ENCODE results near the gene FKBP8. TPM values are rescaled to one million over a fixed set of nuclear protein-coding genes. Genes with fewer than 3 reads are reported as not detected.

The FKBP8 gene
- total RNA-seq, 1 experiment from 2014 or later, result 374 TPM

DNA sequence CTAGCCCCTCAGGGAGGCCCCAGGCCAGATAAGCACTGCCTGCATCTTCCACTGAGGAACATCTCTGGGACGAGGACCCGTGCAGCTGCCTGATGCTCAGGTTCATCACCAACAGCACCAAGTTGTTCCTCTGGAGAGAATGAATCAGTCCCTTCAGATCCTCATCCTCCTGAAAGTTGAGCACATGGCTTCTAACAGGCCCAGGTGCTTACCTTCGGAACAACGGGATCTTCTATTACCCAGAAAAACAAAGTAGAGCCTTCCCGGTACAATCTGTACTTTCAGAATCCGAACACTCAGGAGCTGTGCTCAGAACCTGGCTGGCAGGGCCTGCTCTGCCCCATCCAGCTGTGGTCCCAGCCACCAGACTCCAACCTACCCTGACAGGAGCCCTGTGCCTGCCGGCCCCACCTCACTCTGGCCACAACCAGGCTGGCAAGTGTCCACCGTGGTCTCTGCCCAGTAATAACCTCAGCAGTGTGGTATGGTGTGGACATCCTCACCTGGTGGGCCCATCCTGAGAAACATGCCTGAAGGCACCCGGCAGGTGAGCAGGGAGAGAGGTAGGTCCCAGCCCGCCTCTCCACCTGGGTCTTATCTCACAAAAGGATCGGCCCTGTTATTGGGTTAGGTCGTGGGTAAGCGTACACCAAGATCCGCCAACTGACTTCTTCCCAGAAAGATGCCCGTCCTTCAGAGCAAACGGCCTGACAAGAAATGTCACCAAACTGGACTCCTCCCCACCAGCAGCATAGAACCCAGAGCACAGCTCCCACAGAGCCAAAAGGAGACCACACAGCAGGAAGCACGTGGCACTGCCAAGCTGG lies 55.6 kb downstream of the FKBP8 start:
- no peak for DNase-seq (ENCODE audit: low read depth)

DNA sequence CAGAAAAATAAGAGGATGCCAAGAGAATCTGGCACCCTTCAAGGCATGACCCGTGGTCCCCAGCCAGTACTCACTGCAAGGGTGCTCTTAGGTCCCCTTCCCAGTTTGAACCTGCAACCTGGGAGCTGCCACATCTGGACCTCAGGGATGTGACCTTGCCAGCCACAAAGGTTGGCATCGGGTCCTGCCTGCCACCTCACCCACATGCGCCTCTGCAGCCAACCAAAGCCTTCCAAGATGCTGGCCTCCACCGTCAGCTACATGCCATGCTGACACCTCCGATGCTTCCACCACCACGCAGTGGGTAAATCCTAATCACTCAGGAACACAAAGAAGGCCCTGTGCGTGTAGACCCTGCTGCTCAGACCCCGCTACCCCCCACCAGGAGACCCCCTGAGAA lies 56.6 kb downstream of the FKBP8 start:
- DNase-seq (ENCODE audit: low read depth), result no peak

DNA sequence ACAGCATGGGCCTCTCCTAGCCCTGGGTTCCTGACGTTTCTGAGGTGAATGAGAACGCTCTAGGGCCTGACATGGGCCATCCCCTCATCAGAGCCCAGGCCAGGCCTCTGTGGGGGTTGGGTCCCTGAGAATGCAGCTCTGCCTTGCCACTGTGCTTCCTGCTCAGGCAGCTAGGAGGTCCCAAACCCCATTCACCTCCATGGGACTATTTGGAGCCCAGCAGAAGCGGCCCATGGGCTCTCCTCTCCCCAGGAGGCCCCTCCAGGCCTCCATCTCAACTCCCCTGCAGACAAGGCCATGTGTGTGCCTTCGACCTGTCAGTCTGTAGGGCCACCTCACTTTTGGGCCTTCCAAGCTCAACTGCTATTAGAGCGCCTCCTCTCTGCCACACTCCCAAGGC lies 58.4 kb downstream of the FKBP8 start:
- DNase-seq (ENCODE audit: low read depth), result no peak

DNA sequence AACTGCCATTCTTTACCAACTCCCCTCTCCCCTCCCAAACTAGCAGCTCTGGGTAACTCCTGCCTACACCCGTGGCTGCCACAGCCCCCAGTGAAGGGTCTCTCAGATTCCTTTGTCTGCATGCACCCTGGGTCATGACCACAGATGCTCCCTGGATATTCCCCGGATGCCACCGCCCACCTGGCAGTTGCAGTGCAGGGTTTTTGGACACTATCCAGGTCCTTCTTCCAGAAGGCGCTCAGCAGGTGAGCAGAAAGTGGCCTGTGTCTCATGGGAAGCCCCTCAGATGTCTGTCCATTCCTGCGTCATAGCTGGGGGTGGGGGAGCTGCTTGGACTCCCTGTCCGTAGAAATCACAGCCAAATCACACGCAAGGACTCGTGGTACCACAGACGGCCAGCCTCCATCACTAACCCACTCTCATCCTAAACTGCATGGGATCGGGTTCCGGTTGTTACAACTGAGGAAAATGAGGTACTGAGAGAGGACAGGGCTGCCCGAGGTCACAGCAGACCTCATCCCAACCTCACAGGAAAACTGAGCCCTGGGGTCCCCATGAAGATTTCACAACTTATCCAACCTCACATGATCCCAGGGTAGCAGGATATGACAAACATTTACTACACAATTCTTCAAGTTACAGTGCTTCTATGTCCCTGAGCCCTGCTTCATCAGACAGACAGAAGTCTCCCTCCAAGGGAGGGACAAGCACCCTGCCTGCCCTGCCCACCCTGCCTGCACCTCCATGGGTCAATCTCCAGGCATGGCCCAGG lies 60.1 kb downstream of the FKBP8 start:
- DNase-seq (ENCODE audit: low read depth), result no peak

Other genes with a start within 250 kb of the FKBP8 start
- gene LSM4, start 220.5 kb downstream of the FKBP8 start, total RNA-seq (2014; rRNA removed), result 376 and 434 TPM in 2 replicates
- 8.0 and 11.0 TPM in 2 replicates for gene PGPEP1, start 203.0 kb downstream of the FKBP8 start, total RNA-seq (2014; rRNA removed)
- gene GDF15, start 157.4 kb downstream of the FKBP8 start, total RNA-seq (2014; rRNA removed), result 109 and 147 TPM in 2 replicates
- not detected in 2 replicates for gene LRRC25, start 146.0 kb downstream of the FKBP8 start, total RNA-seq (2014; rRNA removed)
- gene SSBP4, start 124.2 kb downstream of the FKBP8 start, total RNA-seq (2014; rRNA removed), result 41.6 and 64.2 TPM in 2 replicates
- 0.83 and 0.86 TPM in 2 replicates for gene ISYNA1, start 105.4 kb downstream of the FKBP8 start, total RNA-seq (2014; rRNA removed)
- gene ELL, start 21.5 kb downstream of the FKBP8 start, total RNA-seq (2014; rRNA removed), result 10.5 and 10.8 TPM in 2 replicates
- gene KXD1, start 14.3 kb upstream of the FKBP8 start, total RNA-seq (2014; rRNA removed), result 136 and 148 TPM in 2 replicates
- gene UBA52, start 28.3 kb upstream of the FKBP8 start, total RNA-seq (2014; rRNA removed), result 772 and 799 TPM in 2 replicates
- gene REX1BD, start 45.2 kb upstream of the FKBP8 start, total RNA-seq (2014; rRNA removed), result 90.9 and 100 TPM in 2 replicates
- gene CRLF1, start 63.2 kb upstream of the FKBP8 start, total RNA-seq (2014; rRNA removed), result 0.86 and 5.8 TPM in 2 replicates
- 0.11 and 0.26 TPM in 2 replicates for gene TMEM59L, start 69.3 kb upstream of the FKBP8 start, total RNA-seq (2014; rRNA removed)
- 3.3 and 5.3 TPM in 2 replicates for gene KLHL26, start 93.5 kb upstream of the FKBP8 start, total RNA-seq (2014; rRNA removed)
- 1.7 and 2.0 TPM in 2 replicates for gene CRTC1, start 140.1 kb upstream of the FKBP8 start, total RNA-seq (2014; rRNA removed)
- gene COMP, start 247.7 kb upstream of the FKBP8 start, total RNA-seq (2014; rRNA removed), result 0.13 TPM in 1 of 2 replicates, not detected in the other

Data from LHCN-M2 (cell line).